ENCODE measurements around the gene RASSF4. TPM values are rescaled to one million over a fixed set of nuclear protein-coding genes. Genes with fewer than 3 reads are reported as not detected.

The RASSF4 gene
- total RNA-seq, 1 experiment from 2014 or later: 2.8 TPM

DNA sequence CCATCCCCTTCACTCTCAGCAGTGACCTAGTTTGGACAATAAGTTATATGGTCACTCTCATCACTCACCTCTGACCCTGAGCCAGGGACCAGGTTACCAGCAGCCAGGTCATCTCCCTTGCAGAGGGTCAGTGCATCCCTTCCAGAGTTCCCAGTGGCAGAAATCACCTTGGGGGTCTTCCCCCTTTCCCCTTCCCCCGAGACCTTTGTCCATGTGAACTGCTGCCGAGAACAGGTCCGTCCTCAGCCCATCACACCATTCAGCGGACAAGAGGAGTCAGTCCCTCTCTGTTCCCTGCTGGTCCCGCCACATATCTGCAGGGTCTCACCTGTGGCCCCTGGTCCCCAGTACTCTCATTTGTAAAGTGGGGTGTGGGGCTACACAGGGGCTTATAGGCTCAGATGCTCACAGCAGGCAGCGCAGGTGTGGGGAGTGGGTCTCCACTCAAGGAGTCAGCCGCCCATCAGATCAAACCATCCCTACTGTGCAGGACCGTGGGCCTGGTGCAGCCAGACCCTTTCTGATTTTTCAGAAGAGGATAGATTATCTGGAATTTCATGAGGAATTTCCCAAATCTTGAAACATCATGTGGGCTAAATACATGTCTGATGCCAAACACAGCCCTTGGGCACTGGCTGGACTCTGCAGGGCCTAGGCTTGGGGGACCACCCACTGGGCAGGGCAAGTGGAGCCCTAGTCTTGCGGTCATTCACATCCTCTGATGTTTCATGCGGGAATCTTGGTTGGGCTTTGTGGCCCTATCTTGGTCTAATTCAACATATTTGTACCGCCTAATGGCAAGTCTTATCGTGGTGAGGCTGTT is 12.5 kb downstream of the RASSF4 start:
- ATAC-seq: no peak
- no peaks in the 10 kb centered on the region for H3K79me2 ChIP-seq (ENCODE audit: insufficient read depth, low read length)
- no peaks in the 10 kb centered on the region for H3K27me3 ChIP-seq (ENCODE audit: insufficient read depth, low read length)
- RAD21 ChIA-PET (ENCODE audit: low non-redundant PET in 1 of 2, low total read pairs in 2 of 2, uncharacterized antibody in 2 of 2, unreplicated experiment in 2 of 2): no interaction called here
- CTCF ChIA-PET: no interaction called here
- no peak overlapping the region for H3K4me2 ChIP-seq (ENCODE audit: low read length)
- no peak overlapping the region for H2AFZ ChIP-seq (ENCODE audit: low read depth, low read length, poor library complexity, severe bottlenecking)
- no peaks in the 10 kb centered on the region for H3K9me3 ChIP-seq (ENCODE audit: control insufficient read depth in 1 of 2, insufficient read depth in 1 of 2, low read depth in 1 of 2, low read length in 2 of 2)
- no peak overlapping the region for H3K9ac ChIP-seq (ENCODE audit: low read length)
- no peaks in the 10 kb centered on the region for H3K36me3 ChIP-seq (ENCODE audit: control insufficient read depth in 1 of 2, insufficient read depth in 2 of 2, low read length in 2 of 2)
- DNase-seq (ENCODE audit: low read depth, low spot score): no peak
- POLR2A ChIA-PET: no interaction called here
- no TSS peak for BruUV-seq (replicated peaks)
- TF ChIP-seq, protein P1, sequence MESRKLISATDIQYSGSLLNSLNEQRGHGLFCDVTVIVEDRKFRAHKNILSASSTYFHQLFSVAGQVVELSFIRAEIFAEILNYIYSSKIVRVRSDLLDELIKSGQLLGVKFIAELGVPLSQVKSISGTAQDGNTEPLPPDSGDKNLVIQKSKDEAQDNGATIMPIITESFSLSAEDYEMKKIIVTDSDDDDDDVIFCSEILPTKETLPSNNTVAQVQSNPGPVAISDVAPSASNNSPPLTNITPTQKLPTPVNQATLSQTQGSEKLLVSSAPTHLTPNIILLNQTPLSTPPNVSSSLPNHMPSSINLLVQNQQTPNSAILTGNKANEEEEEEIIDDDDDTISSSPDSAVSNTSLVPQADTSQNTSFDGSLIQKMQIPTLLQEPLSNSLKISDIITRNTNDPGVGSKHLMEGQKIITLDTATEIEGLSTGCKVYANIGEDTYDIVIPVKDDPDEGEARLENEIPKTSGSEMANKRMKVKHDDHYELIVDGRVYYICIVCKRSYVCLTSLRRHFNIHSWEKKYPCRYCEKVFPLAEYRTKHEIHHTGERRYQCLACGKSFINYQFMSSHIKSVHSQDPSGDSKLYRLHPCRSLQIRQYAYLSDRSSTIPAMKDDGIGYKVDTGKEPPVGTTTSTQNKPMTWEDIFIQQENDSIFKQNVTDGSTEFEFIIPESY (IDR thresholded peaks at IDR 0.05; ENCODE audit: extremely low read depth, insufficient replicate concordance, low read length): no peak
- TF ChIP-seq ZNF274 (IDR thresholded peaks at IDR 0.05; ENCODE audit: low read depth, low read length) (no peak), SRF (IDR thresholded peaks at IDR 0.05; ENCODE audit: low read depth) (no peak), CBX3 (IDR thresholded peaks at IDR 0.05; ENCODE audit: low read depth) (no peak), FOSL1 (IDR thresholded peaks at IDR 0.05; ENCODE audit: low read depth) (no peak), EZH2phosphoT487 (IDR thresholded peaks at IDR 0.05; ENCODE audit: borderline replicate concordance) (no peak), TCF7L2 (IDR thresholded peaks at IDR 0.05; ENCODE audit: borderline replicate concordance, extremely low read depth, insufficient read depth, insufficient read length) (no peak), SP1 (IDR thresholded peaks at IDR 0.05; ENCODE audit: low read depth) (no peak), POLR2AphosphoS5 (IDR thresholded peaks at IDR 0.05; ENCODE audit: low read depth, low read length) (no peak), EZH2 (IDR thresholded peaks at IDR 0.05) (no peak), ELF1 (IDR thresholded peaks at IDR 0.05; ENCODE audit: borderline replicate concordance, low read depth) (no peak), SIN3A (IDR thresholded peaks at IDR 0.05; ENCODE audit: low read depth) (no peak), POLR2A (IDR thresholded peaks at IDR 0.05; ENCODE audit: borderline replicate concordance, extremely low read depth, insufficient read depth, insufficient read length) (no peak), EGR1 (IDR thresholded peaks at IDR 0.05; ENCODE audit: low read depth) (no peak), RAD21 (IDR thresholded peaks at IDR 0.05; ENCODE audit: low read depth) (no peak)
- TF ChIP-seq, protein P2, sequence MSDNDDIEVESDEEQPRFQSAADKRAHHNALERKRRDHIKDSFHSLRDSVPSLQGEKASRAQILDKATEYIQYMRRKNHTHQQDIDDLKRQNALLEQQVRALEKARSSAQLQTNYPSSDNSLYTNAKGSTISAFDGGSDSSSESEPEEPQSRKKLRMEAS (IDR thresholded peaks at IDR 0.05): no peak
- TF ChIP-seq, protein P3, sequence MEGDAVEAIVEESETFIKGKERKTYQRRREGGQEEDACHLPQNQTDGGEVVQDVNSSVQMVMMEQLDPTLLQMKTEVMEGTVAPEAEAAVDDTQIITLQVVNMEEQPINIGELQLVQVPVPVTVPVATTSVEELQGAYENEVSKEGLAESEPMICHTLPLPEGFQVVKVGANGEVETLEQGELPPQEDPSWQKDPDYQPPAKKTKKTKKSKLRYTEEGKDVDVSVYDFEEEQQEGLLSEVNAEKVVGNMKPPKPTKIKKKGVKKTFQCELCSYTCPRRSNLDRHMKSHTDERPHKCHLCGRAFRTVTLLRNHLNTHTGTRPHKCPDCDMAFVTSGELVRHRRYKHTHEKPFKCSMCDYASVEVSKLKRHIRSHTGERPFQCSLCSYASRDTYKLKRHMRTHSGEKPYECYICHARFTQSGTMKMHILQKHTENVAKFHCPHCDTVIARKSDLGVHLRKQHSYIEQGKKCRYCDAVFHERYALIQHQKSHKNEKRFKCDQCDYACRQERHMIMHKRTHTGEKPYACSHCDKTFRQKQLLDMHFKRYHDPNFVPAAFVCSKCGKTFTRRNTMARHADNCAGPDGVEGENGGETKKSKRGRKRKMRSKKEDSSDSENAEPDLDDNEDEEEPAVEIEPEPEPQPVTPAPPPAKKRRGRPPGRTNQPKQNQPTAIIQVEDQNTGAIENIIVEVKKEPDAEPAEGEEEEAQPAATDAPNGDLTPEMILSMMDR (IDR thresholded peaks at IDR 0.05 in 2 of 3, conservative IDR thresholded peaks at IDR 0.05 in 1 of 3; ENCODE audit: borderline replicate concordance in 1 of 3, insufficient read depth in 1 of 3, low read depth in 2 of 3, low read length in 2 of 3): no peak
- TF ChIP-seq, protein P4, sequence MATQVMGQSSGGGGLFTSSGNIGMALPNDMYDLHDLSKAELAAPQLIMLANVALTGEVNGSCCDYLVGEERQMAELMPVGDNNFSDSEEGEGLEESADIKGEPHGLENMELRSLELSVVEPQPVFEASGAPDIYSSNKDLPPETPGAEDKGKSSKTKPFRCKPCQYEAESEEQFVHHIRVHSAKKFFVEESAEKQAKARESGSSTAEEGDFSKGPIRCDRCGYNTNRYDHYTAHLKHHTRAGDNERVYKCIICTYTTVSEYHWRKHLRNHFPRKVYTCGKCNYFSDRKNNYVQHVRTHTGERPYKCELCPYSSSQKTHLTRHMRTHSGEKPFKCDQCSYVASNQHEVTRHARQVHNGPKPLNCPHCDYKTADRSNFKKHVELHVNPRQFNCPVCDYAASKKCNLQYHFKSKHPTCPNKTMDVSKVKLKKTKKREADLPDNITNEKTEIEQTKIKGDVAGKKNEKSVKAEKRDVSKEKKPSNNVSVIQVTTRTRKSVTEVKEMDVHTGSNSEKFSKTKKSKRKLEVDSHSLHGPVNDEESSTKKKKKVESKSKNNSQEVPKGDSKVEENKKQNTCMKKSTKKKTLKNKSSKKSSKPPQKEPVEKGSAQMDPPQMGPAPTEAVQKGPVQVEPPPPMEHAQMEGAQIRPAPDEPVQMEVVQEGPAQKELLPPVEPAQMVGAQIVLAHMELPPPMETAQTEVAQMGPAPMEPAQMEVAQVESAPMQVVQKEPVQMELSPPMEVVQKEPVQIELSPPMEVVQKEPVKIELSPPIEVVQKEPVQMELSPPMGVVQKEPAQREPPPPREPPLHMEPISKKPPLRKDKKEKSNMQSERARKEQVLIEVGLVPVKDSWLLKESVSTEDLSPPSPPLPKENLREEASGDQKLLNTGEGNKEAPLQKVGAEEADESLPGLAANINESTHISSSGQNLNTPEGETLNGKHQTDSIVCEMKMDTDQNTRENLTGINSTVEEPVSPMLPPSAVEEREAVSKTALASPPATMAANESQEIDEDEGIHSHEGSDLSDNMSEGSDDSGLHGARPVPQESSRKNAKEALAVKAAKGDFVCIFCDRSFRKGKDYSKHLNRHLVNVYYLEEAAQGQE (IDR thresholded peaks at IDR 0.05; ENCODE audit: low read depth): no peak
- TF ChIP-seq, protein P5, sequence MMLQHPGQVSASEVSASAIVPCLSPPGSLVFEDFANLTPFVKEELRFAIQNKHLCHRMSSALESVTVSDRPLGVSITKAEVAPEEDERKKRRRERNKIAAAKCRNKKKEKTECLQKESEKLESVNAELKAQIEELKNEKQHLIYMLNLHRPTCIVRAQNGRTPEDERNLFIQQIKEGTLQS (IDR thresholded peaks at IDR 0.05): no peak
- H4K20me1 ChIP-seq (ENCODE audit: insufficient read depth): no peaks in the 10 kb centered on the region
- no peak overlapping the region for H3K4me3 ChIP-seq (replicated peaks in 1 of 2; ENCODE audit: low read depth in 1 of 2, low read length in 2 of 2)
- intact Hi-C loops (cut with micrococcal nuclease): no loop called here
- no peak overlapping the region for H3K27ac ChIP-seq (ENCODE audit: low read depth, low read length)
- peaks cover 15 to 20% of the 10 kb centered on the region in 2 experiments for H3K4me1 ChIP-seq (ENCODE audit: control insufficient read depth in 1 of 2, insufficient read depth in 2 of 2, low read length in 2 of 2)
- H3K9me2 ChIP-seq (ENCODE audit: insufficient read depth): no peaks in the 10 kb centered on the region
